HCT116 (cell line): ENCODE measurements around the gene KIF25. TPM values are rescaled to one million over a fixed set of nuclear protein-coding genes. Genes with fewer than 3 reads are reported as not detected.

Experiments
- ATAC-seq: fragments of 200-7000 bp; cut with Tn5 transposase; 2 replicates; pipeline ENCODE4 v1.9.1; 2020; ENCODE audit warnings: mild to moderate bottlenecking, moderate library complexity
- BruUV-seq: library from RNA; stranded (reverse); fragments of 400-500 nt; replicated peaks from 2 replicates; lab custom pipeline; 2021; lab: Mats Ljungman, UMichigan
- CTCF ChIA-PET: fragments of 300-600 bp; sonication (Branson Sonifier 250); formaldehyde crosslinking; loops from one replicate; lab custom pipeline; 2021; ENCODE audit warnings: antibody characterized with exemption; lab: Charles Lee
- POLR2A ChIA-PET: fragments of 300-600, 350-600 bp; sonication (Branson Sonifier 250); formaldehyde crosslinking; loops from one replicate; lab custom pipeline; 2021; ENCODE audit warnings: antibody characterized with exemption; lab: Charles Lee
- RAD21 ChIA-PET, 2 experiments: fragments of 300-600 bp; sonication (Branson Sonifier 250); formaldehyde crosslinking; loops; one replicate each; lab custom pipeline; 2023; ENCODE audit warnings: low total read pairs in 2 of 2; ENCODE audit not compliant: uncharacterized antibody in 2 of 2, unreplicated experiment in 2 of 2, low non-redundant PET in 1 of 2; lab: Charles Lee
- DNase-seq: peaks from one replicate; pipeline ENCODE4 v3.0.0-alpha.2; 2010; ENCODE audit warnings: low read depth, low spot score
- H2AFZ ChIP-seq: fragments of 200-600 bp; shearing (Covaris generic), sonication (generic); 2 replicates; pipeline ENCODE4 v1.6.1; 2017; ENCODE audit warnings: low read depth, mixed run types, mixed read lengths, antibody characterized with exemption, low read length; ENCODE audit not compliant: poor library complexity, severe bottlenecking
- H3K27ac ChIP-seq: 2 replicates; pipeline ENCODE4 v1.5.1; 2012; ENCODE audit warnings: low read depth, low read length
- H3K27me3 ChIP-seq: fragments of 200-600 bp; sonication (generic); 2 replicates; pipeline ENCODE4 v1.6.1; 2016; ENCODE audit warnings: mixed run types, low read length, mixed read lengths; ENCODE audit not compliant: insufficient read depth
- H3K36me3 ChIP-seq, 2 experiments: fragments of 200-500 bp in 1 of 2; fragments of 200-600 bp in 1 of 2; sonication (Bioruptor generic) in 1 of 2; sonication (generic) in 1 of 2; 2 replicates each; pipeline versions ENCODE4 v1.5.1 to v1.6.1; 2014 to 2016; ENCODE audit warnings: low read length in 2 of 2, inconsistent platforms in 1 of 2, mixed read lengths in 1 of 2, mixed run types in 1 of 2; ENCODE audit not compliant: insufficient read depth in 2 of 2, control insufficient read depth in 1 of 2
- H3K4me1 ChIP-seq, 2 experiments: fragments of 200-600 bp in 1 of 2; sonication (generic) in 1 of 2; 2 replicates each; pipeline versions ENCODE4 v1.5.1 to v1.6.1; 2012 to 2017; ENCODE audit warnings: low read length in 2 of 2, inconsistent platforms in 1 of 2, mild to moderate bottlenecking in 1 of 2, mixed read lengths in 1 of 2, mixed run types in 1 of 2, moderate library complexity in 1 of 2; ENCODE audit not compliant: insufficient read depth in 2 of 2, control insufficient read depth in 1 of 2
- H3K4me2 ChIP-seq: fragments of 200-600 bp; sonication (generic); 2 replicates; pipeline ENCODE4 v1.6.1; 2017; ENCODE audit warnings: mixed run types, low read length, mixed read lengths
- H3K4me3 ChIP-seq, 2 experiments: fragments of 200-600 bp in 1 of 2; sonication (generic) in 1 of 2; replicated peaks in 1 of 2; 2 replicates each; pipeline ENCODE4 v1.5.1; 2011 to 2016; ENCODE audit warnings: low read length in 2 of 2, control low read depth in 1 of 2, low read depth in 1 of 2, mild to moderate bottlenecking in 1 of 2, mixed read lengths in 1 of 2, mixed run types in 1 of 2
- H3K79me2 ChIP-seq: fragments of 200-600 bp; sonication (generic); 2 replicates; pipeline ENCODE4 v1.6.1; 2017; ENCODE audit warnings: mild to moderate bottlenecking, mixed run types, low read length, moderate library complexity, mixed read lengths; ENCODE audit not compliant: insufficient read depth
- H3K9ac ChIP-seq: fragments of 200-600 bp; sonication (generic); 2 replicates; pipeline ENCODE4 v1.6.1; 2016; ENCODE audit warnings: low read length, mixed read lengths
- H3K9me2 ChIP-seq: fragments of 200-600 bp; sonication (generic), shearing (Covaris generic); 2 replicates; pipeline ENCODE4 v1.6.1; 2017; ENCODE audit warnings: mixed run types, mild to moderate bottlenecking, moderate library complexity; ENCODE audit not compliant: insufficient read depth
- H3K9me3 ChIP-seq, 2 experiments: fragments of 200-500 bp in 1 of 2; fragments of 200-600 bp in 1 of 2; sonication (Bioruptor generic) in 1 of 2; sonication (generic) in 1 of 2; 2 replicates each; pipeline ENCODE4 v1.6.1; 2014 to 2017; ENCODE audit warnings: low read length in 2 of 2, mixed read lengths in 2 of 2, inconsistent platforms in 1 of 2, low read depth in 1 of 2, mild to moderate bottlenecking in 1 of 2, mixed run types in 1 of 2, moderate library complexity in 1 of 2; ENCODE audit not compliant: control insufficient read depth in 1 of 2, insufficient read depth in 1 of 2
- H4K20me1 ChIP-seq: fragments of 200-600 bp; sonication (generic), shearing (Covaris generic); 2 replicates; pipeline ENCODE4 v1.6.1; 2017; ENCODE audit warnings: mixed run types, mild to moderate bottlenecking, moderate library complexity; ENCODE audit not compliant: insufficient read depth
- ATF3 ChIP-seq: IDR thresholded peaks from 2 replicates; pipeline ENCODE4 v1.6.1; 2012
- CEBPB ChIP-seq: IDR thresholded peaks from 2 replicates; pipeline ENCODE4 v1.6.1; 2012; ENCODE audit warnings: low read depth
- CTCF ChIP-seq, 3 experiments: fragments of 200-600 bp in 1 of 3; sonication (generic) in 1 of 3; IDR thresholded peaks in 2 of 3; conservative IDR thresholded peaks in 1 of 3; 2 replicates each; pipeline ENCODE4 v1.5.1; 2012 to 2017; ENCODE audit warnings: low read depth in 2 of 3, low read length in 2 of 3, antibody characterized with exemption in 1 of 3, borderline replicate concordance in 1 of 3, control low read depth in 1 of 3, mild to moderate bottlenecking in 1 of 3, mixed read lengths in 1 of 3, mixed run types in 1 of 3, moderate library complexity in 1 of 3; ENCODE audit not compliant: insufficient read depth in 1 of 3
- ELF1 ChIP-seq: IDR thresholded peaks from 2 replicates; pipeline ENCODE4 v1.6.1; 2012; ENCODE audit warnings: low read depth, borderline replicate concordance
- EZH2 ChIP-seq: fragments of 200-600 bp; sonication (generic); IDR thresholded peaks from 2 replicates; pipeline ENCODE4 v1.6.1; 2017; ENCODE audit warnings: antibody characterized with exemption, mixed run types
- EZH2phosphoT487 ChIP-seq: fragments of 200-600 bp; IDR thresholded peaks from 2 replicates; pipeline ENCODE4 v1.6.1; 2018; ENCODE audit warnings: antibody characterized with exemption, borderline replicate concordance
- FOSL1 ChIP-seq: IDR thresholded peaks from 2 replicates; pipeline ENCODE4 v1.6.1; 2012; ENCODE audit warnings: low read depth
- JUND ChIP-seq: IDR thresholded peaks from 2 replicates; pipeline ENCODE4 v1.6.1; 2012
- MAX ChIP-seq: IDR thresholded peaks from 2 replicates; pipeline ENCODE4 v1.6.1; 2012
- POLR2AphosphoS5 ChIP-seq: IDR thresholded peaks from 2 replicates; pipeline ENCODE4 v1.6.1; 2011; ENCODE audit warnings: mild to moderate bottlenecking, low read depth, low read length, moderate library complexity
- RAD21 ChIP-seq: IDR thresholded peaks from 2 replicates; pipeline ENCODE4 v1.6.1; 2012; ENCODE audit warnings: low read depth, mild to moderate bottlenecking
- REST ChIP-seq: IDR thresholded peaks from 2 replicates; pipeline ENCODE4 v1.6.1; 2012; ENCODE audit warnings: low read depth
- SRF ChIP-seq: IDR thresholded peaks from 2 replicates; pipeline ENCODE4 v1.6.1; 2012; ENCODE audit warnings: low read depth
- TCF7L2 ChIP-seq: IDR thresholded peaks from 2 replicates; pipeline ENCODE4 v1.7.0; 2011; ENCODE audit warnings: borderline replicate concordance, inconsistent platforms; ENCODE audit not compliant: insufficient read depth, insufficient read length; ENCODE audit errors: extremely low read depth
- YY1 ChIP-seq: IDR thresholded peaks from 2 replicates; pipeline ENCODE4 v1.6.1; 2011; ENCODE audit warnings: low read length, low read depth, moderate library complexity, mild to moderate bottlenecking; ENCODE audit not compliant: insufficient replicate concordance; ENCODE audit errors: extremely low read depth
- ZBTB33 ChIP-seq: IDR thresholded peaks from 2 replicates; pipeline ENCODE4 v1.6.1; 2011; ENCODE audit warnings: mild to moderate bottlenecking, low read length, moderate library complexity; ENCODE audit not compliant: insufficient replicate concordance; ENCODE audit errors: extremely low read depth
- ZFX ChIP-seq: fragments of 450-650 bp; IDR thresholded peaks from 2 replicates; pipeline ENCODE4 v1.6.1; 2017
- ZNF274 ChIP-seq: fragments of 200-500 bp; sonication (Bioruptor generic); IDR thresholded peaks from 2 replicates; pipeline ENCODE4 v1.6.1; 2014; ENCODE audit warnings: mild to moderate bottlenecking, low read depth, low read length, inconsistent platforms
- intact Hi-C: fragments of 100-400 bp; cut with micrococcal nuclease; formaldehyde crosslinking; loops from 2 replicates; pipeline ENCODE4 v1.10.0; 2022
- total RNA-seq: library from RNA; stranded (reverse); gene quantifications from one replicate; pipeline ENCODE4 v1.2.1, GENCODE V29; 2021; ENCODE audit not compliant: unreplicated experiment

Gene KIF25
- total RNA-seq, 1 experiment from 2014 or later, result not detected

- TF ChIP-seq TCF7L2 (no peak), REST (no peak), ZNF274 (no peak)
These were observed 95.6 kb downstream of the KIF25 start (continued) for GRCh38 chr6:168093071-168093505.

GRCh38 chr6:168093634-168094033 lies 96.2 kb downstream of the KIF25 start:
- no peak overlapping the region for H3K27ac ChIP-seq
- H3K4me3 ChIP-seq, result no peak overlapping the region
- H3K79me2 ChIP-seq, result no peaks in the 10 kb centered on the region
- no peaks in the 10 kb centered on the region for H3K27me3 ChIP-seq
- no peaks in the 10 kb centered on the region for H4K20me1 ChIP-seq
- no peaks in the 10 kb centered on the region for H3K9me2 ChIP-seq
- no peaks in the 10 kb centered on the region for H3K9me3 ChIP-seq
- intact Hi-C loops, result no loop called here
- TF ChIP-seq MAX (no peak), EZH2 (no peak), FOSL1 (no peak), YY1 (no peak), TCF7L2 (no peak), ATF3 (no peak), ZBTB33 (no peak), CEBPB (no peak), ZNF274 (no peak), EZH2phosphoT487 (no peak), JUND (no peak), CTCF (IDR thresholded peaks at IDR 0.05 in 2 of 3, conservative IDR thresholded peaks at IDR 0.05 in 1 of 3; ENCODE audit: borderline replicate concordance in 1 of 3, insufficient read depth in 1 of 3, low read depth in 2 of 3, low read length in 2 of 3) (no peak), SRF (no peak), RAD21 (no peak), POLR2AphosphoS5 (no peak), ZFX (no peak), ELF1 (no peak)
- TF ChIP-seq, all 23 proteins: peak for 0
- H3K4me2 ChIP-seq, result no peak overlapping the region
- POLR2A ChIA-PET, result no interaction called here
- RAD21 ChIA-PET, result no interaction called here
- DNase-seq, result no peak
- CTCF ChIA-PET, result no interaction called here
- BruUV-seq, result no TSS peak
- H2AFZ ChIP-seq, result no peak overlapping the region
- no peaks in the 10 kb centered on the region for H3K4me1 ChIP-seq
- no peak overlapping the region for H3K9ac ChIP-seq
- ATAC-seq, result no peak
- no peaks in the 10 kb centered on the region for H3K36me3 ChIP-seq
